HK-2 (cell line): ENCODE results near the gene MAK.
A peak's percentile ranks its signal among the peaks of the same experiment; 100 is the strongest.
"Not testable (repeated sequence)": the region's sequence is repeated elsewhere in the genome, so short reads cannot be mapped to it uniquely, and the experiment has no call there.

Experiments used
- DNase-seq: peaks from one replicate; pipeline ENCODE4 v3.0.0-alpha.2; 2018; ENCODE audit not compliant: unreplicated experiment

MAK gene

DNA sequence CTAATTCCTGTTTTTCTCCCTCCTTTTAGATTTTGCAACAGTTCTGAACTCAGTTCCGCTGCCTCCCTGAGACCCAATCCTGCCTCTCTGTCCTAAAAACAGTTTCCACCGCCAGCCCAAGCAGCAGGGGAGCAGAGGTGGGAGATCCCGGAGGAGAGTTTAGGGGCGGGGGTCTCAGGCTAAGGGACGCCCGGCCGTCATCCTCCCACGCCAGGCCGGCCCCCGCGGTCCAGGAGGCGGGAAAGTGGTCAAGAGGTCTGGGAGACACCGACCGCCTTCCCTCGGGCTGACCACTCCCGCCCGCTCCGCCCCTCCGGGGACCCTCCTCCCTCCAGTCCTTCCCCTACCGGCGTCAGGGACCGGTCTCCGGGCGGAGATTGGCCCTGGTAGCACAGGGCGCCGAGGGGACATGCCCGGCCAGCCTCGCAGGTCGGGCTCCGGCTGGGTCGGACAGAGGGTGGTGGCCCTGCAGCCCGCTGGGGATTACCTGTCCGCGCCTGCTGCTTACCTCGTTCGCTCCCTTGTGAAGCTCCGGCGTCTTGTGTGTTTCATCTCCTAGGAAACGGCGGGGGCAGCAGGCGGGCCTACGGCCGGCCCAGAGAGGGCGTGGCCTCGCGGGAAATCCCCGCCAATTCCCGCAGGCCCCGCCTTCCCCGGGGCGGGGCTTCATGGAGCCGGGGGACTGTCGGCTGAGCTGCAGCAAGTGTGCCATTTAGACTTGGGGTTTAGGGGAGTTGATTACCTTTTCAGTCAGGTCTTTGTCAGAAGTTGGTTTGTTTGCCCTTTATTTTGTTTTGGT lies at the start of gene MAK:
Gene MAK, minus strand, starts transcription at position 545 of the 799 bp plus-strand sequence. CDS start 7,891 bp downstream, outside the sequence.
- DNase-seq, result peak; percentile 87

GRCh38 chr6:10886691-10887502 lies 48.6 kb upstream of the MAK start, which contains the start of gene SYCP2L:
Gene SYCP2L (plus strand): TSS chr6:10887052. CDS start chr6:10887127, 75 bp downstream.
- DNase-seq, result no peak

GRCh38 chr6:10886365-10886690 lies 48.0 kb upstream of the MAK start:
- not testable (repeated sequence) for DNase-seq

DNA sequence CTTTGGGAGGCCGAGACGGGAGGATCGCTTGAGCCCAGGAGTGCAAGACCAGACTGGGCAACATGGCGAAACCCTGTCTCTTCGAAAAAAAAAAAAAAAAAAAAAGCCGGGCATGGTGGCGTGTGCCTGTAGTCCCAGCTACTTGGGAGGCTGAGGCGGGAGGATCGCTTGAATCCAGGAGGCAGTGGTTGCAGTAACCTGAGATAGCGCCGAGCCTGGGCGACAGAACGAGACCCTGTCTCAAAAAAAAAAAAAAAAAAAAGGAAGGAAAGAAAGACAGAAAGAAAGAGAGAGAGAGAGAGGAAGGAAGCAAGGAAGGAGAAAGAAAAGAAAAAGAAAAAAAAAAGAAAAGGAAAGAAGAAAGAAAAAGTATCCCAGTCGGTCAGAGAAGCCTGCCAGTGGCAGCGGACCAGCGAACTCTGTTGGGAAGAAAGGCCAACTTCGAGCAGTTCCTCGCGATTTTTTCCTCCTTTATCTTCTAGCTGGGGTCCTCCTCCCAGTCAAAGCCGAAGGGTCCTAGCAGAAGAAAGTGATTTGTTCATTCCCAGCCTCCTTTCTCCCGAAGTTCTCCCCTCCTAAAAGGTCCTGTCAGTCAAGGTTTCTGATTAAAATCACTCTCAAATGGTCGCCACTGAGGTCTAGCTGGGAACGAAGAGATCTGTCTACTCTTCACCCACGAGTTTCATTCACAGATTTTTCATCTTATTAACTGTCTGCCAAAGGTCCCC lies 46.1 kb upstream of the MAK start:
- DNase-seq, result no peak

DNA sequence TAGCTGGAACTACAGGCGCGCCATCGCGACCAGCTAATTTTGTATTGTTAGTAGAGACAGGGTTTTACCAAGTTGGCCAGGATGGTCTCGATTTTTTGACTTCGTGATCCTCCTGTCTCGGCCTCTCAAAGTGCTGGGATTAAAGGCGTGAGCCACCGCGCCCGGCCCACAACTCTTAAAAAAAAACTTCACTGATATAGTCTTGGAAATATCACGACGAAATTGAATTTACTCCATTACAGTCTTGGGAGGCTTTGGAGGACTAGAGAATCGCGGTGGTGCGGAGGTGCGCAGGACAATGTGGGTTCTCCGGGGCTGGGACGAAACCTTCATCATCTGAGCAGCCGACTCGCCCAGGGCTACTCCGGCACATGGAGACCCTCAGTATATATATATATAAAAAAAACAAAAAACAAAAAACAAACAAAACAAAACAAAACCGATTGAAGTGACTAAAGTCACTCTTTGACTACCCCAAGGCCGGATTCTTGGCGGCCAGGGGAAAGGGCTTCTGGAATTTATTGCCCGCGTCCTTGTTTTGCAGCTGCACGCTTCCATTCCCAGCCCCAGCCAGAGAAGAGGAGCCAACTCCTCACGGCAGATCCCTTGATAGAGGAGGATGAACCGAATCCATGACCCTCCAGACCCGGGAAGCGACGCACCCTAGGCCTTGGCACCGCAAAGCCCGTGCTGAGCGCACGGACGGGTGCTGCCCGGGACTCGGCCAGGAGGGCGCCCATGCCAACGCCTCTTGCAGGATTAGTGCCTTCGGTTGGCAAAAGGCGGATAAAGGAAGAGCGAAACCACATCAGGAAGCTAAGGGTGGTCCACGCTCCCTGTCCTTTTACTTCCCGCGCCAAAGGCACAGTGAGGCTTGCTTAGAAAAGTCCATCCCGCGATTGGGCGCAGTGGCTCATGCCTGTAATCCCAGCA lies 45.2 kb upstream of the MAK start:
- no peak for DNase-seq

GRCh38 chr6:10882657-10883171 lies 44.4 kb upstream of the MAK start:
- no peak for DNase-seq

DNA sequence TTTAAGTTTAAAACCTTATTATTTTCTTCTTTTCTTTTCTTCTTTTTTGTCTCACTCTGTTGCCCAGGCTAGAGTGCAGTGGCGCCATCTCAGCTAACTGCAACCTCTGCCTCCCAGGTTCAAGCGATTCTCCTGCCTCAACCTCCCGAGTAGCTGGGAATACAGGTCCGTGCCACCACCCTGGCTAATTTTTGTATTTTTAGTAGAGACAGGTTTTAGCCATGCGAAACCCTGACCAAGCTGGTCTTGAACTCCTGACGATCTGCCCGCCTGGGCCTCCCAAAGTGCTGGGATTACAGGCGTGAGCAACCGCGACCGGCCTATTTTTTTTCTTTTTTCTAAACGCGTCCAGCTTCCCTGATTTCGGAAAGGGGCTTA lies 43.9 kb upstream of the MAK start:
- DNase-seq, result not testable (repeated sequence)

- no peak for DNase-seq
Measured at GRCh38 chr6:10880366-10880765, 42.0 kb upstream of the MAK start.

- DNase-seq, result no peak
Measured at GRCh38 chr6:10877871-10878270, 39.5 kb upstream of the MAK start.

GRCh38 chr6:10877012-10877411 lies 38.7 kb upstream of the MAK start:
- DNase-seq, result no peak

- no peak for DNase-seq
Measured at GRCh38 chr6:10875026-10875425, 36.7 kb upstream of the MAK start.

GRCh38 chr6:10874207-10874606 lies 35.9 kb upstream of the MAK start:
- DNase-seq, result no peak

- DNase-seq, result no peak
Measured at GRCh38 chr6:10873374-10873773, 35.0 kb upstream of the MAK start.

- no peak for DNase-seq
Measured at GRCh38 chr6:10867952-10868351, 29.6 kb upstream of the MAK start.

GRCh38 chr6:10866709-10867108 lies 28.4 kb upstream of the MAK start:
- DNase-seq, result not testable (repeated sequence)

DNA sequence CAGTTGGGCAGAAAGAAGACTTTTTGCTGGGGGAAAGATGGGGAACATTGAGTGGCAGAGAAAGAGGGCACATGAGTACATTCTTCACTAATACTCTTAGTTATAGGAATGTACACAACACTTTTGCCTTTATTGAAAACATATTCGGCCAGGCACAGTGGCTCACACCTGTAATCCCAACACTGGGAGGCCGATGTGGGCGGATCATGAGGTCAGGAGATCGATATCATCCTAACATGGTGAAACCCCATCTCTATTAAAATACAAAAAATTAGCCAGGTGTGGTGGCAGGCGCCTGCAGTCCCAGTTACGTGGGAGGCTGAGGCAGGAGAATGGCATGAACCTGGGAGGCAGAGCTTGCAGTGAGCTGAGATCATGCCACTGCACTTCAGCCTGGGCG lies 24.7 kb upstream of the MAK start:
- not testable (repeated sequence) for DNase-seq

DNA sequence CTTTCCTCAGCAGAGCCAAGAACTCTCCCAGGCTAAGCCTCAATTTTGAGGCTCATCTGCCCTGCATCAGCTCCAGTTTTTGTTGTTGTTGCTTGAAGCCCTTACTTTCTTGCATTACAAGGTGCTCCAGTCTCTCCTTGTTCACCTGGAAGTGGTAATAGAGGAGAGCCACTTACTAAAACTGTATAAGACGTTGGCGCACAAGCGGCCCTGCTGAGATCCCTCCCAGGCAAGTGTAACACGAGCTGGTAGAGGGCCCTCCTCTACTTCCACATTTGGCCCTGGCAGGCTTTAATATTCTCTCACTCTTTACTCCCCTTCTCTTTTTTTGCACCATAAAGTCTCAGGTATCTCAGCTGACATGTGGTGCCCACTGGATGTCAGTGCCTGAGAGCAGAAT lies 24.0 kb upstream of the MAK start:
- DNase-seq, result no peak

DNA sequence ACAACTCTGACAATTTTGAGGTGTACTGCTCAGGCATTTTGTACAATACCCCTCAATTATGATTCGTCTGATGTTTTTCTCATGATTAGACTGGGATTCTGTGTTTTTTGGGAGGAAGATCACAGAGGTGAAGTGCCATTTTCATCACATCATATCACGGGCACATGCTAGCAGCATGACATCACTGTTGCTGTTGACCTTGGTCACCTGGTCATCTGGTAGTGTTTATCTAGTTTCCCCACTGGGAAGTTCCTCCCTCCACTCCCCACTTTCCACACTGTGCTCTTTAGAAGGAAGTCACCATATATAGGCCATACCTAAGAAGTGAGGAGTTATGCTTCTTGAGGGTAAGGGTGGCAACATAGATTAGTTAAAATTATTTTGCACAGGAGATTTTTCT lies 22.7 kb upstream of the MAK start:
- no peak for DNase-seq

DNA sequence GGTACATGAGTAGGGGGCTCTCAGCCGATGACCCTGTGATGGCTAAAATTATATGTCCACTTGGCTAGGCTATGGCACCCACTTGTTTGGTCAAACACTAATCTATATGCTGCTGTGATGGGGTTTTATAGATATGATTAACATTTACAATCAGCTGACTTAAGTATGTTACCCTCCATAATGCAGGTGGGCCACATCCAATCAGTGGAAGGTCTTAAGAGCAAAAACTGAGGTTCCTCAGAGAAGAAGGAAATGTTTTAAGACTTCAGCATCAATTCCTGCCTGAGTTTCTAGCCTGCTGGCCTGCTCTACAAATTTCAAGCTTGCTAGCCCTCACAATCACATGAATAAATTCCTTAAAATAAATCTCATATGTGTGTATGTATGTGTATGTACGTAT lies 18.9 kb upstream of the MAK start:
- DNase-seq, result no peak

DNA sequence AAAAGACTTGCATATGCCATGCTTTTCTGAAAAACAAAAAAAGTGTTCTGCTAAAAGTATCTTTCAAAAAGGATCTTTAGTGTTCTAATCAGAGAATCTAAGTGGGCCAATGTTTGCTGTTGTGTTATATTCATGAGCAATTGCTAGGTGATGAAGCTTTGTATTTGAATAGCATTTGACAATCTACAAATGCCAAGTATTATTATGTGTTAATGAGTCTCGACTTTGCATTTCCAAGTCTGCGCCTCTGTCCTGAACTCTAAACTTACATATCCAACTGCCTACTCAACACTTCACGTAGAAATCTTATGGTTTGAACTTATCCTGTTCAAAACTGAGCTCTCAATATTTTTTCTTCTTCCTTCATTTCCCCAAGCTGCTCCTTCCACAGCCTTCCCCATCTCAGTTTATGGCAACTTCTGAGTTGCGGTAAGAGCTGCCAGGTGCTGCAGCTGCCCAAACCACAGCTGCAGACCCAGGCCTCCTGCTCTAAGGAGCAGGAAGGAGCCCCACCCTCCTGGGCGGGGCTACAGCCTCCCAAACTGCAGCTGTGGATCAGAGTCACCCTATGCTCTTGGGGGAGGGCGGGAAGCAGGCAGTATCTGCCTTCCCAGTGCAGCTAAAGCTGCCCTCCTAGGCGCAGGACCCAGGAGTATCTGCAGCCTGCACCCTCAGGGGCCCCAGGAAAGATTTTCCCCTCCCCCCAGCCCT lies 16.7 kb upstream of the MAK start:
- no peak for DNase-seq
